Cardiac muscle cell (in vitro differentiated cells and primary cell): ENCODE data around the gene NRP2. TPM values are rescaled to one million over a fixed set of nuclear protein-coding genes. Genes with fewer than 3 reads are reported as not detected.

Experiments used
- DNase-seq, 2 donors: peaks; one replicate each; pipeline versions ENCODE4 v3.0.0 to v3.0.0-alpha.2; 2010 to 2017; ENCODE audit warnings: low read depth in 1 of 2, low spot score in 1 of 2
- H3K27ac ChIP-seq: fragments of 200-600 bp; sonication (generic); 2 replicates; pipeline ENCODE4 v1.5.1; 2016
- H3K27me3 ChIP-seq: fragments of 200-600 bp; sonication (generic); 2 replicates; pipeline ENCODE4 v1.6.0; 2016; ENCODE audit warnings: control low read depth
- H3K36me3 ChIP-seq: fragments of 200-600 bp; sonication (generic); 2 replicates; pipeline ENCODE4 v1.5.1; 2016; ENCODE audit warnings: control low read depth
- H3K4me1 ChIP-seq: fragments of 200-600 bp; sonication (generic); 2 replicates; pipeline ENCODE4 v1.8.1; 2017; ENCODE audit warnings: low read depth, mild to moderate bottlenecking, mixed run types
- H3K4me3 ChIP-seq: fragments of 200-600 bp; sonication (generic); 2 replicates; pipeline ENCODE4 v1.5.1; 2016; ENCODE audit warnings: mild to moderate bottlenecking
- H3K9me3 ChIP-seq: fragments of 200-600 bp; sonication (generic); 2 replicates; pipeline ENCODE4 v1.5.1; 2017; ENCODE audit warnings: low read depth, mild to moderate bottlenecking, control low read depth
- CTCF ChIP-seq: IDR thresholded peaks from 2 replicates; pipeline ENCODE4 v1.5.1; 2012; ENCODE audit warnings: low read depth, mild to moderate bottlenecking, low read length
- polyA plus RNA-seq: library from polyadenylated mRNA; unstranded; fragments of >200 nt; fragmentation: Nextera tagmentation; extraction: Ambion mirVana; gene quantifications from 2 replicates; pipeline ENCODE4 v1.2.1, GENCODE V29; 2016
- total RNA-seq: library from RNA; depleted of rRNA; stranded (reverse); fragments of >200 nt; gene quantifications from 2 replicates; pipeline ENCODE4 v1.2.3, GENCODE V29; 2016

NRP2 gene
- total and polyA plus RNA-seq, 2 experiments from 2014 or later: 35.2 to 166 TPM

GRCh38 chr2:205673312-205673711 lies 9.0 kb upstream of the NRP2 start:
- Histone ChIP-seq H3K4me1 (peaks cover 10% of the 10 kb centered on the region), H3K27me3 (no peaks in the 10 kb centered on the region), H3K4me3 (no peak overlapping the region), H3K36me3 (no peaks in the 10 kb centered on the region), H3K27ac (no peak overlapping the region), H3K9me3 (no peaks in the 10 kb centered on the region)
- no peak for TF ChIP-seq CTCF
- DNase-seq: no peak

- Histone ChIP-seq H3K4me3 (no peak overlapping the region), H3K27ac (no peak overlapping the region), H3K9me3 (no peaks in the 10 kb centered on the region), H3K27me3 (no peaks in the 10 kb centered on the region), H3K36me3 (no peaks in the 10 kb centered on the region), H3K4me1 (peaks cover 13% of the 10 kb centered on the region)
- TF ChIP-seq CTCF: peak; percentile 77
- DNase-seq: peak; percentile 70 to 84
Measured at GRCh38 chr2:205675861-205676516, 6.3 kb upstream of the NRP2 start.

- H3K36me3 ChIP-seq: no peaks in the 10 kb centered on the region
- H3K9me3 ChIP-seq: no peaks in the 10 kb centered on the region
- H3K27ac ChIP-seq: no peak overlapping the region
- no peaks in the 10 kb centered on the region for H3K27me3 ChIP-seq
- no peak for DNase-seq
- H3K4me1 ChIP-seq: peaks cover 16% of the 10 kb centered on the region
- H3K4me3 ChIP-seq: no peak overlapping the region
- no peak for TF ChIP-seq CTCF
Measured at GRCh38 chr2:205678541-205679142, 3.7 kb upstream of the NRP2 start.

DNA sequence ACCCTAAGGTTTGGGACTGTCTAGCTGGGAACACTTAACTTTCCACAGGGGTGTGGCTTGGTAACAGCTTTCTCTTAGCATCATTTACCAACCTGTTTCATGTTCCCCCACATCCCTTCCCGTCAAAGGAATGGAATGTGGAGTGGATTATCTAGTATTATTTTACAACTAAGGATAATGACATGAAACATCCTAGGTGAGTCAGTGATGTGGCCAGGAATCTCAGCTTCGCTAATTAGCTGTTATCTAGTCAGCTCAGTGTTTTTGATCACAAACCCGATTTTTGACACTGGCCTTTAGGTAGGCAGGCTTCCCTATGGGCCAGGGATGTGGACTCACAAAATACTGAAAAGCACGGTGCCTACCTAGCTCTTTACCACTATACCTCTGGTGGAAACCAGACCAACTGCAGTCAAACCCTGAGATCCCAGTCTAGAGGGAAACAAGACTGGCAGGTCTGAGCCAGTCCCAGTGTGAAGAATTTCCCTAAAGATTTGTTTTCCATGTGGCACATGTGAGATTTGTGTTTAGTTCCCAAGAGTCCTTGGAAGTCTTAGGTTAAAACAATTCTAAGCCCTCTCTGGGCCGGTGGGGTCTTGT lies 2.8 kb upstream of the NRP2 start:
- no peak for DNase-seq
- peaks cover 16% of the 10 kb centered on the region for H3K4me1 ChIP-seq
- H3K36me3 ChIP-seq: no peaks in the 10 kb centered on the region
- no peak overlapping the region for H3K27ac ChIP-seq
- H3K9me3 ChIP-seq: no peaks in the 10 kb centered on the region
- TF ChIP-seq CTCF: no peak
- H3K4me3 ChIP-seq: no peak overlapping the region
- H3K27me3 ChIP-seq: no peaks in the 10 kb centered on the region

DNA sequence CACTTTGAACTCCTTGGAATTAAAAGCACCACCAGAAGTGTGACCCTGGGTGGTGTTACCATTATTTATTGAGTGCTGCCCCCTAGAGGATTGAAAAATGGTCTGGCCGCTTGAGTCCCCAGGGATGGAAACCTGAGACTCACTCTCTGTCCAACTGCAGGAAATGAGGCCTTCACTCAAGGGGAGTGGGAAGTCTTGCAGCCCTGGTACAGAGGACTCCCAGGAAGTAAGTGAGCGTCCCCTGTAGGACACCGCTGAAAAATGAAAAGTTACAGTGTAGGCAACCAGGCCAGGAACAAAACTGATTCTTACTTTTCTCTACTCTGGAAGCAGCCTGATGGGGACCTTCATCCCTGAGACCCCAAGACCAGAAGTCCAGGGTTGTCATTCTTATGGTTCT lies 2.2 kb upstream of the NRP2 start:
- Histone ChIP-seq H3K4me3 (no peak overlapping the region), H3K4me1 (peaks cover 16% of the 10 kb centered on the region), H3K36me3 (no peaks in the 10 kb centered on the region), H3K27ac (no peak overlapping the region), H3K9me3 (no peaks in the 10 kb centered on the region), H3K27me3 (no peaks in the 10 kb centered on the region)
- DNase-seq: peak; percentile 90 to 96
- peak; percentile 75 for TF ChIP-seq CTCF
